H1 (cell line): ENCODE data around the gene ZFP30. TPM values are rescaled to one million over a fixed set of nuclear protein-coding genes. Genes with fewer than 3 reads are reported as not detected.

Source experiments
- BCL11A ChIP-seq, 2 experiments: IDR thresholded peaks; one replicate each; pipeline ENCODE4 v1.6.1; 2011; ENCODE audit warnings: low read depth in 2 of 2, low read length in 2 of 2, mild to moderate bottlenecking in 2 of 2
- CBX5 ChIP-seq: fragments of 300-800, 300-1000 bp; sonication (generic); IDR thresholded peaks from 2 replicates; pipeline ENCODE4 v1.7.1; 2016; ENCODE audit warnings: antibody characterized with exemption, low read length, low read depth
- CEBPB ChIP-seq: IDR thresholded peaks from 2 replicates; pipeline ENCODE4 v1.6.1; 2012; ENCODE audit warnings: low read depth, low read length
- CHD2 ChIP-seq: IDR thresholded peaks from 2 replicates; pipeline ENCODE4 v1.6.1; 2012; ENCODE audit warnings: low read length, improper control_type of control experiment
- CTCF ChIP-seq, 3 experiments: IDR thresholded peaks; 1 replicate in 2 of 3; 2 replicates in 1 of 3; pipeline versions ENCODE4 v1.5.1 to v1.6.1; 2011; ENCODE audit warnings: low read length in 3 of 3, mild to moderate bottlenecking in 3 of 3, inconsistent platforms in 2 of 3, low read depth in 1 of 3, moderate library complexity in 1 of 3; ENCODE audit not compliant: insufficient read depth in 1 of 3; ENCODE audit errors: control extremely low read depth in 1 of 3
- E2F6 ChIP-seq: IDR thresholded peaks from 2 replicates; pipeline ENCODE4 v1.6.1; 2012; ENCODE audit warnings: inconsistent platforms
- FOSL1 ChIP-seq: IDR thresholded peaks from 2 replicates; pipeline ENCODE4 v1.6.1; 2011; ENCODE audit warnings: mild to moderate bottlenecking, low read depth, low read length, moderate library complexity; ENCODE audit not compliant: insufficient read depth
- HDAC2 ChIP-seq, 2 experiments: fragments of 300-600 bp in 1 of 2; sonication (generic) in 1 of 2; IDR thresholded peaks; 2 replicates each; pipeline ENCODE4 v1.6.1; 2011 to 2012; ENCODE audit warnings: low read depth in 2 of 2, low read length in 2 of 2, mild to moderate bottlenecking in 2 of 2, moderate library complexity in 2 of 2, borderline replicate concordance in 1 of 2, inconsistent platforms in 1 of 2
- HDAC6 ChIP-seq: IDR thresholded peaks from one replicate; pipeline ENCODE4 v1.7.1; 2012; ENCODE audit warnings: low read depth, mild to moderate bottlenecking, inconsistent platforms, low read length, moderate library complexity
- KDM4A ChIP-seq: IDR thresholded peaks from one replicate; pipeline ENCODE4 v1.7.1; 2012; ENCODE audit warnings: low read depth, mild to moderate bottlenecking, moderate library complexity, low read length, inconsistent platforms; ENCODE audit not compliant: severe bottlenecking
- MAFK ChIP-seq: IDR thresholded peaks from 2 replicates; pipeline ENCODE4 v1.6.1; 2012; ENCODE audit warnings: low read depth, mild to moderate bottlenecking, improper control_type of control experiment, low read length
- MAX ChIP-seq: IDR thresholded peaks from 2 replicates; pipeline ENCODE4 v1.6.1; 2012; ENCODE audit warnings: inconsistent platforms
- NANOG ChIP-seq: IDR thresholded peaks from 2 replicates; pipeline ENCODE4 v1.6.1; 2011; ENCODE audit warnings: low read length, low read depth, mild to moderate bottlenecking, inconsistent platforms; ENCODE audit not compliant: insufficient read depth, poor library complexity, severe bottlenecking
- NRF1 ChIP-seq: IDR thresholded peaks from 2 replicates; pipeline ENCODE4 v1.6.1; 2011; ENCODE audit warnings: mild to moderate bottlenecking, low read depth, low read length, improper control_type of control experiment
- RFX5 ChIP-seq: IDR thresholded peaks from 2 replicates; pipeline ENCODE4 v1.6.1; 2011; ENCODE audit warnings: low read depth, low read length, improper control_type of control experiment, borderline replicate concordance
- SIN3A ChIP-seq, 2 experiments: IDR thresholded peaks in 1 of 2; conservative IDR thresholded peaks in 1 of 2; 2 replicates each; pipeline ENCODE4 v1.6.1; 2011 to 2012; ENCODE audit warnings: low read length in 2 of 2, improper control_type of control experiment in 1 of 2, low read depth in 1 of 2, mild to moderate bottlenecking in 1 of 2
- TAF1 ChIP-seq: IDR thresholded peaks from 2 replicates; pipeline ENCODE4 v1.6.1; 2011; ENCODE audit warnings: mild to moderate bottlenecking, low read depth, low read length
- TEAD4 ChIP-seq: IDR thresholded peaks from 2 replicates; pipeline ENCODE4 v1.6.1; 2012; ENCODE audit warnings: low read depth, low read length, inconsistent platforms, mixed read lengths
- USF2 ChIP-seq: IDR thresholded peaks from 2 replicates; pipeline ENCODE4 v1.6.1; 2011; ENCODE audit warnings: low read length, improper control_type of control experiment
- polyA plus RNA-seq, 7 experiments: library from polyadenylated mRNA; depleted of rRNA in 3 of 7; stranded (reverse) in 5 of 7; unstranded in 2 of 7; fragments of >200 nt in 5 of 7; fragments of 200-250 nt in 2 of 7; gene quantifications; 1 replicate in 5 of 7; 2 replicates in 1 of 7; 4 replicates in 1 of 7; pipeline versions ENCODE4 v1.2.1 to v1.2.3, GENCODE V29; 2011 to 2013; ENCODE audit warnings: missing spikeins in 2 of 7, mixed read lengths in 2 of 7
- total RNA-seq: library from RNA; stranded (reverse); fragmentation: NEBNext Ultra II Directional; extraction: Animal tissue kit (Norgen Biotek cat#: 25700); gene quantifications from 2 replicates; pipeline ENCODE4 v1.2.1, GENCODE V29; 2021

Gene ZFP30
- total and polyA plus RNA-seq, 2 of the 8 experiments (the other 6 are each of a cell fraction or from before 2014, with no cell fraction given) = 1.4 to 6.1 TPM

GRCh38 chr19:37654629-37655300, 500 bp downstream of the ZFP30 start (continued):
- no peak for TF ChIP-seq USF2
- TF ChIP-seq TAF1 = no peak
- TF ChIP-seq NANOG = no peak
- TF ChIP-seq FOSL1 = no peak
- TF ChIP-seq TEAD4 = no peak
- peak; percentile 85 for TF ChIP-seq KDM4A
- no peak for TF ChIP-seq HDAC6
- TF ChIP-seq BCL11A (IDR thresholded peaks at IDR 0.05; ENCODE audit: low read depth in 2 of 2, low read length in 2 of 2) = no peak
- TF ChIP-seq HDAC2 (IDR thresholded peaks at IDR 0.05; ENCODE audit: borderline replicate concordance in 1 of 2, low read depth in 2 of 2, low read length in 2 of 2) = 0 out of 4 replicates have a peak, but pooled peaks of 1 of the 2 experiments have one; percentile 38
- no peak for TF ChIP-seq CTCF (IDR thresholded peaks at IDR 0.05; ENCODE audit: control extremely low read depth in 1 of 3, insufficient read depth in 1 of 3, low read depth in 1 of 3, low read length in 3 of 3)
- TF ChIP-seq CEBPB = no peak
- no peak for TF ChIP-seq E2F6
- TF ChIP-seq CHD2 = no peak
- TF ChIP-seq SIN3A (conservative IDR thresholded peaks at IDR 0.05 in 1 of 2, IDR thresholded peaks at IDR 0.05 in 1 of 2; ENCODE audit: low read depth in 1 of 2, low read length in 2 of 2) = 0 out of 4 replicates have a peak, but pooled peaks of 1 of the 2 experiments have one; percentile 55
- no peak for TF ChIP-seq CBX5
- TF ChIP-seq RFX5 = no peak
- TF ChIP-seq NRF1 = no peak
- no peak for TF ChIP-seq MAFK
- TF ChIP-seq MAX = no peak
